Measurements from ENCODE around the gene DHX35. TPM values are rescaled to one million over a fixed set of nuclear protein-coding genes. Genes with fewer than 3 reads are reported as not detected.

DHX35 gene
- total RNA-seq, 1 experiment from 2014 or later = 20.4 TPM

GRCh38 chr20:38924718-38925117 lies 37.4 kb upstream of the DHX35 start:
- DNase-seq (ENCODE audit: low spot score) = no peak
- Mint-ChIP-seq H3K36me3 (peaks cover 10% of the 10 kb centered on the region), H3K9me3 (no peaks in the 10 kb centered on the region), H3K27ac (no peak overlapping the region), H3K27me3 (ENCODE audit: low read depth) (no peaks in the 10 kb centered on the region), H3K4me1 (peaks cover 21% of the 10 kb centered on the region), H3K4me3 (no peak overlapping the region)
- TF ChIP-seq, protein P1, sequence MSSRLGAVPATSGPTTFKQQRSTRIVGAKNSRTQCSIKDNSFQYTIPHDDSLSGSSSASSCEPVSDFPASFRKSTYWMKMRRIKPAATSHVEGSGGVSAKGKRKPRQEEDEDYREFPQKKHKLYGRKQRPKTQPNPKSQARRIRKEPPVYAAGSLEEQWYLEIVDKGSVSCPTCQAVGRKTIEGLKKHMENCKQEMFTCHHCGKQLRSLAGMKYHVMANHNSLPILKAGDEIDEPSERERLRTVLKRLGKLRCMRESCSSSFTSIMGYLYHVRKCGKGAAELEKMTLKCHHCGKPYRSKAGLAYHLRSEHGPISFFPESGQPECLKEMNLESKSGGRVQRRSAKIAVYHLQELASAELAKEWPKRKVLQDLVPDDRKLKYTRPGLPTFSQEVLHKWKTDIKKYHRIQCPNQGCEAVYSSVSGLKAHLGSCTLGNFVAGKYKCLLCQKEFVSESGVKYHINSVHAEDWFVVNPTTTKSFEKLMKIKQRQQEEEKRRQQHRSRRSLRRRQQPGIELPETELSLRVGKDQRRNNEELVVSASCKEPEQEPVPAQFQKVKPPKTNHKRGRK (CRISPR knock-in tag; IDR thresholded peaks at IDR 0.05; ENCODE audit: borderline replicate concordance) = no peak
- peak; percentile 50; the same call in 1 of the 2 replicates for TF ChIP-seq ZNF121 (CRISPR knock-in tag; IDR thresholded peaks at IDR 0.05)
- ChIA-PET CTCF (no interaction called here), POLR2A (interaction anchor here (1.0 kb wide), 1 partner anchor 120 kb away, joined by 3 read pairs; the partner anchor contains the start of gene PPP1R16B)
- ATAC-seq = no peak

DNA sequence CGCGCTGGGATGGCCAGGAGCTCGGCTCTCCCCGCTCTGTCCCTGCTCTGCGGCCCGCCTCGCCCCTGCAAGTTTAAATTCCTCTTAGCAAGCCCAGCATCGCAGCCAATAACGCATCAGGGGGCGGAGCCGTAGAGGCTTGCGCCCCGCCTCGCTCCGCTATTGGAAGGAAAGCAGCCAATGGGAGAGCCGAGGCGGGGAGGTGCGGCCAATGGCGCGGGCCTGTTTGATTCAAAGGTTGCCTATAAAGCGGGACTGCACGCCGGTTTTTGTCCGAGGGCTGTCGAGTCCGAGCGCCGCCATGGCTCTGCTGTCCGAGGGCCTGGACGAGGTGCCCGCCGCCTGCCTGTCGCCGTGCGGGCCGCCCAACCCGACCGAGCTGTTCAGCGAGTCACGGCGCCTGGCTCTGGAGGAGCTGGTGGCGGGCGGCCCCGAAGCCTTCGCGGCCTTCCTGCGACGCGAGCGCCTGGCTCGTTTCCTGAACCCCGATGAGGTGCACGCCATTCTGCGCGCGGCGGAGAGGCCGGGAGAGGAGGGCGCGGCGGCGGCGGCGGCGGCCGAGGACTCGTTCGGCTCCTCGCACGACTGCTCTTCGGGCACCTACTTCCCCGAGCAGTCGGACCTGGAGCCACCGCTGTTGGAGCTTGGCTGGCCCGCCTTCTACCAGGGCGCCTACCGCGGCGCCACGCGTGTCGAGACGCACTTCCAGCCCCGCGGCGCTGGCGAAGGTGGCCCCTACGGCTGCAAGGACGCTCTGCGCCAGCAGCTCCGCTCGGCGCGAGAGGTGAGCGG lies 35.8 kb upstream of the DHX35 start, which contains the start of gene FAM83D:
TSS of gene FAM83D (plus strand) at position 276 of the 792 bp plus-strand sequence. CDS start at position 302, 26 bp downstream.
- ChIA-PET POLR2A (interaction anchor here (0.5 to 1.7 kb wide), 12 partner anchors 10 to 124 kb away, joined by 3 to 21 read pairs (median 4); partner anchors contain the start of genes DHX35 and PPP1R16B), CTCF (interaction anchor here (0.6 to 1.9 kb wide), 23 partner anchors 9 to 455 kb away, joined by 3 to 15 read pairs (median 4); partner anchors contain the start of gene DHX35)
- Mint-ChIP-seq H3K4me3 (peak within 1 kb of the TSS; percentile 86), H3K36me3 (peaks cover 23% of the 10 kb centered on the region), H3K27ac (no peak within 1 kb of the TSS), H3K27me3 (ENCODE audit: low read depth) (no peaks in the 10 kb centered on the region), H3K9me3 (no peaks in the 10 kb centered on the region), H3K4me1 (peaks cover 32% of the 10 kb centered on the region)
- DNase-seq (ENCODE audit: low spot score) (peak; percentile 99), ATAC-seq (peak; percentile 94)
- no peak for TF ChIP-seq ZNF219 (CRISPR knock-in tag; IDR thresholded peaks at IDR 0.05; ENCODE audit: borderline replicate concordance)
- peak; percentile 67; the same call in 1 of the 2 replicates for TF ChIP-seq SMAD3 (CRISPR knock-in tag; IDR thresholded peaks at IDR 0.05; ENCODE audit: borderline replicate concordance)
- TF ChIP-seq, protein P2, sequence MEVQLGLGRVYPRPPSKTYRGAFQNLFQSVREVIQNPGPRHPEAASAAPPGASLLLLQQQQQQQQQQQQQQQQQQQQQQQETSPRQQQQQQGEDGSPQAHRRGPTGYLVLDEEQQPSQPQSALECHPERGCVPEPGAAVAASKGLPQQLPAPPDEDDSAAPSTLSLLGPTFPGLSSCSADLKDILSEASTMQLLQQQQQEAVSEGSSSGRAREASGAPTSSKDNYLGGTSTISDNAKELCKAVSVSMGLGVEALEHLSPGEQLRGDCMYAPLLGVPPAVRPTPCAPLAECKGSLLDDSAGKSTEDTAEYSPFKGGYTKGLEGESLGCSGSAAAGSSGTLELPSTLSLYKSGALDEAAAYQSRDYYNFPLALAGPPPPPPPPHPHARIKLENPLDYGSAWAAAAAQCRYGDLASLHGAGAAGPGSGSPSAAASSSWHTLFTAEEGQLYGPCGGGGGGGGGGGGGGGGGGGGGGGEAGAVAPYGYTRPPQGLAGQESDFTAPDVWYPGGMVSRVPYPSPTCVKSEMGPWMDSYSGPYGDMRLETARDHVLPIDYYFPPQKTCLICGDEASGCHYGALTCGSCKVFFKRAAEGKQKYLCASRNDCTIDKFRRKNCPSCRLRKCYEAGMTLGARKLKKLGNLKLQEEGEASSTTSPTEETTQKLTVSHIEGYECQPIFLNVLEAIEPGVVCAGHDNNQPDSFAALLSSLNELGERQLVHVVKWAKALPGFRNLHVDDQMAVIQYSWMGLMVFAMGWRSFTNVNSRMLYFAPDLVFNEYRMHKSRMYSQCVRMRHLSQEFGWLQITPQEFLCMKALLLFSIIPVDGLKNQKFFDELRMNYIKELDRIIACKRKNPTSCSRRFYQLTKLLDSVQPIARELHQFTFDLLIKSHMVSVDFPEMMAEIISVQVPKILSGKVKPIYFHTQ (CRISPR knock-in tag; IDR thresholded peaks at IDR 0.05) = no peak
- TF ChIP-seq, protein P3, sequence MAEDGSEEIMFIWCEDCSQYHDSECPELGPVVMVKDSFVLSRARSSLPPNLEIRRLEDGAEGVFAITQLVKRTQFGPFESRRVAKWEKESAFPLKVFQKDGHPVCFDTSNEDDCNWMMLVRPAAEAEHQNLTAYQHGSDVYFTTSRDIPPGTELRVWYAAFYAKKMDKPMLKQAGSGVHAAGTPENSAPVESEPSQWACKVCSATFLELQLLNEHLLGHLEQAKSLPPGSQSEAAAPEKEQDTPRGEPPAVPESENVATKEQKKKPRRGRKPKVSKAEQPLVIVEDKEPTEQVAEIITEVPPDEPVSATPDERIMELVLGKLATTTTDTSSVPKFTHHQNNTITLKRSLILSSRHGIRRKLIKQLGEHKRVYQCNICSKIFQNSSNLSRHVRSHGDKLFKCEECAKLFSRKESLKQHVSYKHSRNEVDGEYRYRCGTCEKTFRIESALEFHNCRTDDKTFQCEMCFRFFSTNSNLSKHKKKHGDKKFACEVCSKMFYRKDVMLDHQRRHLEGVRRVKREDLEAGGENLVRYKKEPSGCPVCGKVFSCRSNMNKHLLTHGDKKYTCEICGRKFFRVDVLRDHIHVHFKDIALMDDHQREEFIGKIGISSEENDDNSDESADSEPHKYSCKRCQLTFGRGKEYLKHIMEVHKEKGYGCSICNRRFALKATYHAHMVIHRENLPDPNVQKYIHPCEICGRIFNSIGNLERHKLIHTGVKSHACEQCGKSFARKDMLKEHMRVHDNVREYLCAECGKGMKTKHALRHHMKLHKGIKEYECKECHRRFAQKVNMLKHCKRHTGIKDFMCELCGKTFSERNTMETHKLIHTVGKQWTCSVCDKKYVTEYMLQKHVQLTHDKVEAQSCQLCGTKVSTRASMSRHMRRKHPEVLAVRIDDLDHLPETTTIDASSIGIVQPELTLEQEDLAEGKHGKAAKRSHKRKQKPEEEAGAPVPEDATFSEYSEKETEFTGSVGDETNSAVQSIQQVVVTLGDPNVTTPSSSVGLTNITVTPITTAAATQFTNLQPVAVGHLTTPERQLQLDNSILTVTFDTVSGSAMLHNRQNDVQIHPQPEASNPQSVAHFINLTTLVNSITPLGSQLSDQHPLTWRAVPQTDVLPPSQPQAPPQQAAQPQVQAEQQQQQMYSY (CRISPR knock-in tag; IDR thresholded peaks at IDR 0.05) = no peak
- TF ChIP-seq ATF1 (CRISPR knock-in tag; IDR thresholded peaks at IDR 0.05) = peak; percentile 8; the same call in 1 of the 2 replicates
- no peak for TF ChIP-seq MLX (CRISPR knock-in tag; IDR thresholded peaks at IDR 0.05)
- TF ChIP-seq, protein P4, sequence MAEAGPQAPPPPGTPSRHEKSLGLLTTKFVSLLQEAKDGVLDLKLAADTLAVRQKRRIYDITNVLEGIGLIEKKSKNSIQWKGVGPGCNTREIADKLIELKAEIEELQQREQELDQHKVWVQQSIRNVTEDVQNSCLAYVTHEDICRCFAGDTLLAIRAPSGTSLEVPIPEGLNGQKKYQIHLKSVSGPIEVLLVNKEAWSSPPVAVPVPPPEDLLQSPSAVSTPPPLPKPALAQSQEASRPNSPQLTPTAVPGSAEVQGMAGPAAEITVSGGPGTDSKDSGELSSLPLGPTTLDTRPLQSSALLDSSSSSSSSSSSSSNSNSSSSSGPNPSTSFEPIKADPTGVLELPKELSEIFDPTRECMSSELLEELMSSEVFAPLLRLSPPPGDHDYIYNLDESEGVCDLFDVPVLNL (CRISPR knock-in tag; IDR thresholded peaks at IDR 0.05; ENCODE audit: borderline replicate concordance, low read depth) = peak; percentile 51
- no peak for TF ChIP-seq HMGA2 (CRISPR knock-in tag; IDR thresholded peaks at IDR 0.05)
- no peak for TF ChIP-seq ZNF425 (CRISPR knock-in tag; conservative IDR thresholded peaks at IDR 0.05)
- no peak for TF ChIP-seq EMX1 (CRISPR knock-in tag; IDR thresholded peaks at IDR 0.05)
- TF ChIP-seq MYBL2 (CRISPR knock-in tag; IDR thresholded peaks at IDR 0.05) = peak; percentile 100
- no peak for TF ChIP-seq FOXJ3 (CRISPR knock-in tag; IDR thresholded peaks at IDR 0.05; ENCODE audit: borderline replicate concordance)
- TF ChIP-seq SOX15 (CRISPR knock-in tag; IDR thresholded peaks at IDR 0.05) = no peak
- peak; percentile 74; the same call in 1 of the 2 replicates for TF ChIP-seq CBFB (CRISPR knock-in tag; IDR thresholded peaks at IDR 0.05; ENCODE audit: low read depth)
- peak; percentile 91; the same call in 1 of the 2 replicates for TF ChIP-seq TP53 (CRISPR knock-in tag; IDR thresholded peaks at IDR 0.05)
- no peak for TF ChIP-seq IRF2 (CRISPR knock-in tag; IDR thresholded peaks at IDR 0.05; ENCODE audit: borderline replicate concordance, low read depth)
- TF ChIP-seq, protein P1 (CRISPR knock-in tag; IDR thresholded peaks at IDR 0.05; ENCODE audit: borderline replicate concordance) = no peak
